ENCODE data around the gene TSPAN32. TPM values are rescaled to one million over a fixed set of nuclear protein-coding genes. Genes with fewer than 3 reads are reported as not detected.
A peak's percentile ranks its signal among the peaks of the same experiment; 100 is the strongest.

The TSPAN32 gene
- 10 to 100 TPM in 1 of 4 donors, under 1 TPM in 1, not detected in 2; 0.36 to 47.7 TPM for polyA plus RNA-seq
- long read RNA-seq, donor 1, partial matches to known transcripts, result 0 of 1 reads
- long read RNA-seq, donor 1, other reads (novel, unspliced or antisense), result 0 of 1 reads
- long read RNA-seq, donor 2, partial matches to known transcripts, result 0 of 1 reads
- long read RNA-seq, donor 2, other reads (novel, unspliced or antisense), result 0 of 1 reads
- long read RNA-seq, donor 3, result 0 reads
- long read RNA-seq, donor 4, result 0 reads
- long read RNA-seq, donor 5, result 0 reads
- long read RNA-seq, donor 6, partial matches to known transcripts, result 0 of 2 reads
- long read RNA-seq, donor 6, other reads (novel, unspliced or antisense), result 0 of 2 reads
- long read RNA-seq, donor 7, result 0 reads
- long read RNA-seq, donor 8, result 0 reads
- long read RNA-seq, donor 9, partial matches to known transcripts, result 0 of 2 reads
- long read RNA-seq, donor 9, other reads (novel, unspliced or antisense), result 0 of 2 reads
- long read RNA-seq, donor 10, result 0 reads

- 43 to 58% (median 48%) methylated on average over 16 of the region's 16 CpGs for WGBS, 3 donors
- peak within 1 kb of the TSS in 1 of 3 donors; percentile 20 for H3K4me3 ChIP-seq (ENCODE audit: low read depth in 1 of 3, low read length in 3 of 3)
- FAIRE-seq, result no peak
- peak; percentile 18 to 58 for DNase-seq
- peaks cover 0 to 76% (median 0%) of the 10 kb centered on the region in 3 donors for H3K4me1 ChIP-seq (ENCODE audit: control insufficient read depth in 3 of 3, insufficient read depth in 2 of 3, low read depth in 1 of 3, low read length in 2 of 3)
- peaks cover 0 to 10% (median 0%) of the 10 kb centered on the region in 3 donors for H3K36me3 ChIP-seq (ENCODE audit: control insufficient read depth in 3 of 3, insufficient read depth in 2 of 3, low read depth in 1 of 3, low read length in 3 of 3)
- no peaks in the 10 kb centered on the region for H3K27me3 ChIP-seq (ENCODE audit: control insufficient read depth in 3 of 3, insufficient read depth in 3 of 3, low read length in 3 of 3)
- no peaks in the 10 kb centered on the region for H3K9me3 ChIP-seq (ENCODE audit: control insufficient read depth in 2 of 2, insufficient read depth in 1 of 2, low read depth in 1 of 2, low read length in 1 of 2)
- peak within 1 kb of the TSS; percentile 17 to 95 (median 77) for H3K27ac ChIP-seq (ENCODE audit: low read depth in 1 of 3, low read length in 2 of 3)
Observed at GRCh38 chr11:2301631-2302305, at the start of gene TSPAN32, which contains the start of gene C11orf21. TSPAN32 (plus strand) TSS chr11:2302013; CDS start chr11:2302150, 137 bp downstream. C11orf21 (minus strand) TSS chr11:2301918; CDS start chr11:2301808, 110 bp downstream.

- no peak for FAIRE-seq
- no peak for DNase-seq
- H3K27me3 ChIP-seq (ENCODE audit: control insufficient read depth in 3 of 3, insufficient read depth in 3 of 3, low read length in 3 of 3), result no peaks in the 10 kb centered on the region
- no peaks in the 10 kb centered on the region for H3K9me3 ChIP-seq (ENCODE audit: control insufficient read depth in 2 of 2, insufficient read depth in 1 of 2, low read depth in 1 of 2, low read length in 1 of 2)
- H3K36me3 ChIP-seq (ENCODE audit: control insufficient read depth in 3 of 3, insufficient read depth in 2 of 3, low read depth in 1 of 3, low read length in 3 of 3), result no peaks in the 10 kb centered on the region
- no peak overlapping the region for H3K27ac ChIP-seq (ENCODE audit: low read depth in 1 of 3, low read length in 2 of 3)
- H3K4me3 ChIP-seq (ENCODE audit: low read depth in 1 of 3, low read length in 3 of 3), result no peak overlapping the region
- H3K4me1 ChIP-seq (ENCODE audit: control insufficient read depth in 3 of 3, insufficient read depth in 2 of 3, low read depth in 1 of 3, low read length in 2 of 3), result no peaks in the 10 kb centered on the region
- WGBS, 3 donors, result 89 to 95% (median 91%) methylated on average over 6 of the region's 6 CpGs
Observed at GRCh38 chr11:2252018-2252417, 49.8 kb upstream of the TSPAN32 start.

GRCh38 chr11:2256293-2256913 is 45.4 kb upstream of the TSPAN32 start:
- H3K4me1 ChIP-seq (ENCODE audit: control insufficient read depth in 3 of 3, insufficient read depth in 2 of 3, low read depth in 1 of 3, low read length in 2 of 3), result peaks cover 0 to 4% (median 0%) of the 10 kb centered on the region in 3 donors
- H3K9me3 ChIP-seq (ENCODE audit: control insufficient read depth in 2 of 2, insufficient read depth in 1 of 2, low read depth in 1 of 2, low read length in 1 of 2), result no peaks in the 10 kb centered on the region
- no peak overlapping the region for H3K4me3 ChIP-seq (ENCODE audit: low read depth in 1 of 3, low read length in 3 of 3)
- WGBS, 3 donors, result 75 to 84% (median 80%) methylated on average over 14 of the region's 14 CpGs
- FAIRE-seq (no peak), DNase-seq (no peak)
- H3K27ac ChIP-seq (ENCODE audit: low read depth in 1 of 3, low read length in 2 of 3), result no peak overlapping the region
- H3K27me3 ChIP-seq (ENCODE audit: control insufficient read depth in 3 of 3, insufficient read depth in 3 of 3, low read length in 3 of 3), result no peaks in the 10 kb centered on the region
- H3K36me3 ChIP-seq (ENCODE audit: control insufficient read depth in 3 of 3, insufficient read depth in 2 of 3, low read depth in 1 of 3, low read length in 3 of 3), result no peaks in the 10 kb centered on the region

GRCh38 chr11:2256951-2257700 is 44.7 kb upstream of the TSPAN32 start:
- WGBS, 3 donors, result 29 to 80% (median 60%) methylated on average over 15 to 31 of the region's 31 CpGs
- DNase-seq (peak in 1 of 2 donors; percentile 33), FAIRE-seq (no peak)
- H3K36me3 ChIP-seq (ENCODE audit: control insufficient read depth in 3 of 3, insufficient read depth in 2 of 3, low read depth in 1 of 3, low read length in 3 of 3), result no peaks in the 10 kb centered on the region
- peaks cover 0 to 9% (median 0%) of the 10 kb centered on the region in 3 donors for H3K4me1 ChIP-seq (ENCODE audit: control insufficient read depth in 3 of 3, insufficient read depth in 2 of 3, low read depth in 1 of 3, low read length in 2 of 3)
- H3K9me3 ChIP-seq (ENCODE audit: control insufficient read depth in 2 of 2, insufficient read depth in 1 of 2, low read depth in 1 of 2, low read length in 1 of 2), result no peaks in the 10 kb centered on the region
- H3K4me3 ChIP-seq (ENCODE audit: low read depth in 1 of 3, low read length in 3 of 3), result no peak overlapping the region
- no peaks in the 10 kb centered on the region for H3K27me3 ChIP-seq (ENCODE audit: control insufficient read depth in 3 of 3, insufficient read depth in 3 of 3, low read length in 3 of 3)
- no peak overlapping the region for H3K27ac ChIP-seq (ENCODE audit: low read depth in 1 of 3, low read length in 2 of 3)

- Histone ChIP-seq H3K4me3 (ENCODE audit: low read depth in 1 of 3, low read length in 3 of 3) (no peak overlapping the region), H3K27me3 (ENCODE audit: control insufficient read depth in 3 of 3, insufficient read depth in 3 of 3, low read length in 3 of 3) (no peaks in the 10 kb centered on the region), H3K27ac (ENCODE audit: low read depth in 1 of 3, low read length in 2 of 3) (no peak overlapping the region), H3K4me1 (ENCODE audit: control insufficient read depth in 3 of 3, insufficient read depth in 2 of 3, low read depth in 1 of 3, low read length in 2 of 3) (peaks cover 0 to 26% (median 0%) of the 10 kb centered on the region in 3 donors), H3K9me3 (ENCODE audit: control insufficient read depth in 2 of 2, insufficient read depth in 1 of 2, low read depth in 1 of 2, low read length in 1 of 2) (no peaks in the 10 kb centered on the region), H3K36me3 (ENCODE audit: control insufficient read depth in 3 of 3, insufficient read depth in 2 of 3, low read depth in 1 of 3, low read length in 3 of 3) (no peaks in the 10 kb centered on the region)
- no peak for DNase-seq
- 90 to 91% (median 90%) methylated on average over 28 to 29 of the region's 29 CpGs for WGBS, 3 donors
- no peak for FAIRE-seq
Observed at GRCh38 chr11:2258501-2259465, 43.0 kb upstream of the TSPAN32 start.

- Histone ChIP-seq H3K4me3 (ENCODE audit: low read depth in 1 of 3, low read length in 3 of 3) (no peak overlapping the region), H3K36me3 (ENCODE audit: control insufficient read depth in 3 of 3, insufficient read depth in 2 of 3, low read depth in 1 of 3, low read length in 3 of 3) (peaks cover 0 to 4% (median 0%) of the 10 kb centered on the region in 3 donors), H3K4me1 (ENCODE audit: control insufficient read depth in 3 of 3, insufficient read depth in 2 of 3, low read depth in 1 of 3, low read length in 2 of 3) (peaks cover 0 to 29% (median 0%) of the 10 kb centered on the region in 3 donors), H3K9me3 (ENCODE audit: control insufficient read depth in 2 of 2, insufficient read depth in 1 of 2, low read depth in 1 of 2, low read length in 1 of 2) (no peaks in the 10 kb centered on the region), H3K27ac (ENCODE audit: low read depth in 1 of 3, low read length in 2 of 3) (no peak overlapping the region), H3K27me3 (ENCODE audit: control insufficient read depth in 3 of 3, insufficient read depth in 3 of 3, low read length in 3 of 3) (no peaks in the 10 kb centered on the region)
- 86 to 89% (median 87%) methylated on average over 8 of the region's 8 CpGs for WGBS, 3 donors
- FAIRE-seq (no peak), DNase-seq (no peak)
Observed at GRCh38 chr11:2259466-2259830, 42.4 kb upstream of the TSPAN32 start.

GRCh38 chr11:2259897-2260451 is 41.8 kb upstream of the TSPAN32 start:
- WGBS, 3 donors, result 78 to 85% (median 83%) methylated on average over 11 to 12 of the region's 12 CpGs
- Histone ChIP-seq H3K27me3 (ENCODE audit: control insufficient read depth in 3 of 3, insufficient read depth in 3 of 3, low read length in 3 of 3) (no peaks in the 10 kb centered on the region), H3K9me3 (ENCODE audit: control insufficient read depth in 2 of 2, insufficient read depth in 1 of 2, low read depth in 1 of 2, low read length in 1 of 2) (no peaks in the 10 kb centered on the region), H3K27ac (ENCODE audit: low read depth in 1 of 3, low read length in 2 of 3) (no peak overlapping the region), H3K4me3 (ENCODE audit: low read depth in 1 of 3, low read length in 3 of 3) (no peak overlapping the region), H3K4me1 (ENCODE audit: control insufficient read depth in 3 of 3, insufficient read depth in 2 of 3, low read depth in 1 of 3, low read length in 2 of 3) (peaks cover 0 to 29% (median 0%) of the 10 kb centered on the region in 3 donors), H3K36me3 (ENCODE audit: control insufficient read depth in 3 of 3, insufficient read depth in 2 of 3, low read depth in 1 of 3, low read length in 3 of 3) (peaks cover 0 to 8% (median 0%) of the 10 kb centered on the region in 3 donors)
- FAIRE-seq (no peak), DNase-seq (no peak)
